ENCODE results near the gene SLC4A3. TPM values are rescaled to one million over a fixed set of nuclear protein-coding genes. Genes with fewer than 3 reads are reported as not detected.

The SLC4A3 gene
- 1 to 10 TPM; 3.3 to 4.1 TPM for total RNA-seq

GRCh38 chr2:219627103-219628100 lies at the start of gene SLC4A3:
Gene SLC4A3 (plus strand): TSS chr2:219627630. CDS start chr2:219627993, 363 bp downstream.

GRCh38 chr2:219597552-219598307 lies 29.7 kb upstream of the SLC4A3 start, which contains the start of gene STK11IP:
Gene STK11IP (plus strand): TSS chr2:219597857. CDS start chr2:219598120, 263 bp downstream.

Small RNA genes lying within 50 kb of the gene (small RNA-seq; reads per million reads assigned to genes)
- 0 to 0.04 reads per million in 2 donors for gene RN7SKP213

Other genes starting within 250 kb of the SLC4A3 start
- gene DNPEP, start 239.7 kb upstream of the SLC4A3 start, total RNA-seq = 10 to 100 TPM; 70.2 to 72.6 TPM
- not detected for gene DES, start 209.3 kb upstream of the SLC4A3 start, total RNA-seq
- under 1 TPM; under 0.01 to 0.33 TPM for gene SPEG, start 192.8 kb upstream of the SLC4A3 start, total RNA-seq
- gene GMPPA, start 128.7 kb upstream of the SLC4A3 start, total RNA-seq = 10 to 100 TPM; 36.8 to 58.3 TPM
- gene ASIC4, start 113.1 kb upstream of the SLC4A3 start, total RNA-seq = not detected
- gene CHPF, start 83.8 kb upstream of the SLC4A3 start, total RNA-seq = 100 to 1,000 TPM; 219 to 234 TPM
- gene TMEM198, start 83.6 kb upstream of the SLC4A3 start, total RNA-seq = 1 to 10 TPM; 4.3 to 6.5 TPM
- 10 to 100 TPM; 52.6 to 55.7 TPM for gene OBSL1, start 56.1 kb upstream of the SLC4A3 start, total RNA-seq
- gene INHA, start 55.3 kb upstream of the SLC4A3 start, total RNA-seq = under 1 TPM in 1 of 2 donors, not detected in 1; 0.34 TPM
- gene STK11IP, start 29.8 kb upstream of the SLC4A3 start, total RNA-seq = 10 to 100 TPM; 15.0 to 19.6 TPM

All from melanocyte of skin (primary cell).